Ishikawa (cell line): ENCODE results near the gene FBRSL1.

Experiments
- CREB1 ChIP-seq: IDR thresholded peaks from 2 replicates; pipeline ENCODE4 v1.6.1; 2012; ENCODE audit warnings: low read depth
- EGR1 ChIP-seq: IDR thresholded peaks from 2 replicates; pipeline ENCODE4 v1.6.1; 2012
- EP300 ChIP-seq: IDR thresholded peaks from 2 replicates; pipeline ENCODE4 v1.6.1; 2012; ENCODE audit warnings: borderline replicate concordance
- FOXM1 ChIP-seq: IDR thresholded peaks from 2 replicates; pipeline ENCODE4 v1.6.1; 2012; ENCODE audit warnings: low read depth, borderline replicate concordance
- MAX ChIP-seq: IDR thresholded peaks from 2 replicates; pipeline ENCODE4 v1.6.1; 2012
- NFIC ChIP-seq: IDR thresholded peaks from 2 replicates; pipeline ENCODE4 v1.6.1; 2012
- RAD21 ChIP-seq: IDR thresholded peaks from 2 replicates; pipeline ENCODE4 v1.6.1; 2012; ENCODE audit warnings: low read depth
- REST ChIP-seq: IDR thresholded peaks from 2 replicates; pipeline ENCODE4 v1.6.1; 2012; ENCODE audit warnings: low read depth, mild to moderate bottlenecking
- TAF1 ChIP-seq: IDR thresholded peaks from 2 replicates; pipeline ENCODE4 v1.6.1; 2012; ENCODE audit warnings: low read depth, mild to moderate bottlenecking
- TCF12 ChIP-seq: IDR thresholded peaks from 2 replicates; pipeline ENCODE4 v1.6.1; 2012; ENCODE audit warnings: low read depth
- YY1 ChIP-seq: IDR thresholded peaks from 2 replicates; pipeline ENCODE4 v1.6.1; 2012; ENCODE audit warnings: low read depth

GRCh38 chr12:132481345-132481744 is 8.6 kb upstream of the FBRSL1 start:
- TF ChIP-seq EP300 = no peak
- no peak for TF ChIP-seq RAD21
- TF ChIP-seq EGR1 = no peak
- no peak for TF ChIP-seq TAF1
- TF ChIP-seq REST = no peak
- no peak for TF ChIP-seq YY1
- no peak for TF ChIP-seq MAX
- no peak for TF ChIP-seq FOXM1
- no peak for TF ChIP-seq CREB1
- TF ChIP-seq TCF12 = no peak
- TF ChIP-seq NFIC = no peak
